Activated T-cell treated with anti-CD3 and anti-CD28 coated beads, Interleukin-2, amount 50 U/mL, for 24 hours (primary cell): Measurements from ENCODE around the gene ATAD2B.

Experiments
- DNase-seq: peaks from one replicate; pipeline ENCODE4 v3.0.0-alpha.2; 2020
- H3K27ac Mint-ChIP-seq: 2 replicates; pipeline ENCODE4 v1.8.0; 2020; ENCODE audit warnings: mild to moderate bottlenecking, mixed read lengths
- H3K27me3 Mint-ChIP-seq: 2 replicates; pipeline ENCODE4 v1.8.0; 2020; ENCODE audit warnings: mixed read lengths
- H3K36me3 Mint-ChIP-seq: 2 replicates; pipeline ENCODE4 v1.8.0; 2020; ENCODE audit warnings: low read depth, mixed read lengths
- H3K4me1 Mint-ChIP-seq: 2 replicates; pipeline ENCODE4 v1.8.0; 2020; ENCODE audit warnings: low read depth, mixed read lengths
- H3K4me3 Mint-ChIP-seq: 2 replicates; pipeline ENCODE4 v1.8.0; 2020; ENCODE audit warnings: mild to moderate bottlenecking, moderate library complexity, mixed read lengths
- H3K9me3 Mint-ChIP-seq: 2 replicates; pipeline ENCODE4 v1.8.0; 2020; ENCODE audit warnings: mixed read lengths

ATAD2B gene

GRCh38 chr2:23707096-23707495 lies 219.8 kb downstream of the ATAD2B start:
- H3K27me3 Mint-ChIP-seq: no peaks in the 10 kb centered on the region
- H3K4me1 Mint-ChIP-seq: no peaks in the 10 kb centered on the region
- H3K27ac Mint-ChIP-seq: no peak overlapping the region
- H3K36me3 Mint-ChIP-seq: peaks cover 48% of the 10 kb centered on the region
- no peak for DNase-seq
- no peak overlapping the region for H3K4me3 Mint-ChIP-seq
- H3K9me3 Mint-ChIP-seq: no peaks in the 10 kb centered on the region

DNA sequence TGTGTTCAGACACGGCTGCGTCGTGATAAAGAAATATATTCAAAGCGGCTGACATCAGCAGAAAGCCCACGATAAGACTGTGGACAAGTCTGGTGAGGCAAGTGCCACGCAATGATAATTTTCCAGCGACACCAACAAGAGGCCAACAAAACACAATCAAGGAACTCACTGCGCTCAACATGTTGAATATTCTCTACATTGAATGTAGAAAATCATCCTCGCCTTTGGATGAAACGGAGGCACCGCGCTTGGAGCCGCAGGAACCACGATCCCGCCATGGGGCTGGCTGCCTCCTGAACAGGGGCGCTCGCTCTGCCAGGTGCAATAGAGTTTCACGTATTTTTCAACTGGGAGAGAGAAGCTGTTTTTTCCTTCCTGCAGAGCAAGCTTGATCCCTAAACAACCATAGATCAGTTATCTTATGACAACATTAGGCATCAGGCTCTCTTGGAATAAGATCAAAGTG lies 220.3 kb downstream of the ATAD2B start:
- peaks cover 47% of the 10 kb centered on the region for H3K36me3 Mint-ChIP-seq
- no peaks in the 10 kb centered on the region for H3K9me3 Mint-ChIP-seq
- no peak for DNase-seq
- H3K27ac Mint-ChIP-seq: no peak overlapping the region
- no peak overlapping the region for H3K4me3 Mint-ChIP-seq
- no peaks in the 10 kb centered on the region for H3K27me3 Mint-ChIP-seq
- no peaks in the 10 kb centered on the region for H3K4me1 Mint-ChIP-seq

DNA sequence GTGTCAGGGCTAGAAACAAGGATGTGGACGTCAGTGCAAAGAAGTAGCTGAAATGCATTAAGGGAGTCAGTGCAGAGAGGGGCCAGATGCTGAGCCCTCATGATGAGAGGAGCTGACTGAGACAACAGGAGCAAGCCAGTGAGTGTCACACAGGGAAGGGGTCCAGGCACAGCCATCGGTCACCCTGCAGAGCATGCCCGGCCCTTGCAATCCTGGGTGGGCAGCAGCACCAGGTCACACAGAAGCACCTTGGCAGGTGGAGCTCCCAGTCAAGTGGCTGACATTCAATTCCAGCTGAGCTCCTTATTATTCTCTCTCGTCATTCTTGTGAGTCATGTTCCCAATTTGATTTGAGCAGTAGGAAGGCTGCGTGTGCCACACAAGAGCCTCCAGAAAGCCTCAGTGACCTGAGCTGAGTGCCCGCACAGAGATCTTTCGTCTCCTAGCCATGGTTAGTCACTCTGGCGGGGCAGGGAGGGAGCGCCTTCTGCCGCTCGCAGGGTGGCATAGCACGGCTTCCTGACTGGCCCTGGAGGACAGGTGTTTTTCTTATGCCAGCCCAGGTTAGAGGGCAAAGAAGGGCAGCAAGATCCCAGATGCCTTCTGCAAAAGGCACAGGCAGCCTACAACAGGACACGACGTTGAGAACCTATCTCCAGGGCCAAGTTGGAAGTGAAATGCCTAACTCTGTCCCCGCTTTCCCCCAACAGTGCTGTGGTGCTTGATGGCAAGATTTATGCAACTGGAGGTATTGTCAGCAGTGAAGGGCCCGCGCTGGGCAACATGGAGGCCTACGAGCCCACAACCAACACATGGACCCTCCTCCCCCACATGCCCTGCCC lies 220.9 kb downstream of the ATAD2B start:
- Mint-ChIP-seq H3K4me3 (no peak overlapping the region), H3K27me3 (no peaks in the 10 kb centered on the region), H3K9me3 (no peaks in the 10 kb centered on the region), H3K4me1 (no peaks in the 10 kb centered on the region), H3K27ac (no peak overlapping the region), H3K36me3 (peaks cover 47% of the 10 kb centered on the region)
- no peak for DNase-seq

DNA sequence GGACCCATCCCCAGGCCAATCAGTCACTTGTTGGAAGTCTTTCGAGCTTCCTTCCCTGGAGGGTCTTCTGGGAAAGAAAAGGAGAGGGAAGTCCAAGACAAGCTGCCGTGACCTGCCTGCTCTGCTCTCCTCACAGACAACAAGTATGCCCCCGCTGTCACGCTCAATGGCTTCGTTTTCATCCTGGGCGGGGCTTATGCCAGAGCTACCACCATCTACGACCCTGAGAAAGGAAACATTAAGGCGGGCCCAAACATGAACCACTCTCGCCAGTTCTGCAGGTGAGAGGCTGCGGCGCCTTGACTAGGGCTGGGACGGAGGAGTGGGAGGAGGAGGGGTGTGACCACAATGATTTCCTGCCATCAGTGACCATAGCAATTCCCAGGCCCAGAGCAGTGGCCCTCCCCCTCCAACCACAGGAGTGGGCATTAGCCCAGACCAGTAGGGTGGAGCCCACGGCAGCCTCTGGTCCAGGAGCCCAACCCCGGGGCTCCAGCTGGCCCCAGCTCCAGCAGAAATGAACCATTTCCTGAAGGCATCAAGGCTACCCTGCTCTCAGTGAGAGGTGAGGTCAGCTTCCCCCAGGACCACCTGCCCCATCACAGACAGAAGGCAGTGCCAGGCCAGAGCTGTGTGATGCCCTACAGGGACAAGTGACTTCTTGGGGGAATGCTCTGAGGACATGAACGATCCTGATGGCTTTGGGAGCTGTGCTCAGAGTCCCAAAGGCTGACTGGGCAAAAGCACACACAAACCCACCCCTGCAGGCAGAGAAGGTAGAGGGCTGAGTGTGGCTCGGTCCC lies 223.1 kb downstream of the ATAD2B start:
- no peaks in the 10 kb centered on the region for H3K4me1 Mint-ChIP-seq
- no peak for DNase-seq
- no peak overlapping the region for H3K4me3 Mint-ChIP-seq

GRCh38 chr2:23703037-23703582 lies 223.8 kb downstream of the ATAD2B start:
- Mint-ChIP-seq H3K27ac (no peak overlapping the region), H3K9me3 (no peaks in the 10 kb centered on the region), H3K4me1 (no peaks in the 10 kb centered on the region), H3K4me3 (no peak overlapping the region), H3K36me3 (peaks cover 41% of the 10 kb centered on the region), H3K27me3 (no peaks in the 10 kb centered on the region)
- no peak for DNase-seq

More for the DNA sequence above, 223.1 kb downstream of the ATAD2B start:
- peaks cover 45% of the 10 kb centered on the region for H3K36me3 Mint-ChIP-seq
- no peak overlapping the region for H3K27ac Mint-ChIP-seq
- H3K9me3 Mint-ChIP-seq: no peaks in the 10 kb centered on the region
- no peaks in the 10 kb centered on the region for H3K27me3 Mint-ChIP-seq

GRCh38 chr2:23700627-23701026 lies 226.3 kb downstream of the ATAD2B start:
- Mint-ChIP-seq H3K4me1 (no peaks in the 10 kb centered on the region), H3K4me3 (no peak overlapping the region), H3K27ac (no peak overlapping the region), H3K9me3 (no peaks in the 10 kb centered on the region), H3K27me3 (no peaks in the 10 kb centered on the region), H3K36me3 (peaks cover 18% of the 10 kb centered on the region)
- DNase-seq: no peak

DNA sequence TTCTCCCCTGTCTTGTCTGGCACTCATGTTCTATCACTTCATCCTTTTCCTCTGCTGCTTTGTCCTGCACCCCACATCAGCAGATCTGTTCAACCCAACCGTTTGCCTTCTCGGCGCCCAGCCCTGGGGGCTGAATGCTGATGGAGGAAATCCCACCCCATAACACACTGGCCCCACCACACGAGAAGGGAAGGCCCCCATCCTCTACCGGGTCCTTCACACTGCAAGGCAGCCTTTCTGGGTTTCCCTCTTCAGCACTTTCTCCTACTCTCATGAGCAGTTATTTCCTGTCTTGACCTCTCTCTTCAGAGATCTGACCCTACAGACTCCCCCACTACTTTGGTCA lies 227.4 kb downstream of the ATAD2B start:
- no peaks in the 10 kb centered on the region for H3K9me3 Mint-ChIP-seq

DNA sequence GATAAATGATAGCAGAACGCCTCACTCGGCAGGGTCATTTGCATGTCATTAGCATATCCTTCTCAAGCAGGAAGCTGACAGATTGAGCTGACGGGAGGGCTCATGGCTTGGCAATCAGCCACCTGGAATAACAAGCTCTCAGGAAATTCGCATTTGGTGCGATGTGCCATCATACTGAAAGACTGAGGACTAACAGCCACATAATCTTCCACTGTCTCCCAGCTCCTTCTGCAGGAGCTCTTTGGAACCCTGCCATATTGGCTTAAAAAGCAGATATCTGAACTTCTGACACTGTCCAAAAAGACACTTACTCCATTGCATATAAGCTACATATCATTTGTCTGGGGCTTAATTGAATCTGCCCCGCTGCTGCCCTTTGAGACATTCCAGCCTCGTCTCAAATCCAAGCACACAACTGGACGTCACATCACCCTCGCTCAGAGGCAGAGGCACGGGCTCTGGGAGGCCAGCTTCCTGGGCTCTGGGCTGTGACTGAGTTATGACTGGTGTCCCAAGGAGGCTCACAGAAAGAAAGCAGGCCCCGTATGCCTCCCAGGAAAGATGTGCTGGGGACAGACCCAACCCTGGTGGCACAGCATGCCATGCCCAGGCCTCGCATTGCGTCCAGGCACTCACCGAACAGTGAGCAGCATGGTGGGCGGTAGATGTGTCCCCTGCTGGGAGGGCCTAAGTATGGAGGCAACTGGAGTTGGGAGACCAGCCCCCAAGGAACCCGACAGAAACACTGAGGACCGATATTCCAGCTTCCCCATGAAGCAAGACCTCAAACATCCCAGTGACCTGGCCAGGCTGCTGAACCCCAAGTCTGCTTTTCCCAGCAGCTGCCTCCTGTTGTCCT lies 228.0 kb downstream of the ATAD2B start:
- Mint-ChIP-seq H3K27me3 (no peaks in the 10 kb centered on the region), H3K27ac (no peak overlapping the region), H3K4me3 (no peak overlapping the region), H3K36me3 (peaks cover 14% of the 10 kb centered on the region), H3K4me1 (no peaks in the 10 kb centered on the region), H3K9me3 (no peaks in the 10 kb centered on the region)
- no peak for DNase-seq

More for the DNA sequence above, 227.4 kb downstream of the ATAD2B start:
- Mint-ChIP-seq H3K4me1 (no peaks in the 10 kb centered on the region), H3K36me3 (peaks cover 14% of the 10 kb centered on the region), H3K27me3 (no peaks in the 10 kb centered on the region), H3K4me3 (no peak overlapping the region), H3K27ac (no peak overlapping the region)
- no peak for DNase-seq
